Liver (tissue), 3 donors: ENCODE measurements around the gene FGF16.

ENCODE experiments used
- RAD21 ChIP-seq, 2 donors: IDR thresholded peaks; 2 replicates each; pipeline ENCODE4 v1.6.1; 2016; ENCODE audit warnings: antibody characterized with exemption in 2 of 2, mild to moderate bottlenecking in 2 of 2
- TF ChIP-seq, protein P1 (sequence below): fragments of 150-350 bp; IDR thresholded peaks from 2 replicates; pipeline ENCODE4 v1.5.1; 2017; ENCODE audit warnings: improper control_type of control experiment, low read depth, low read length; ENCODE audit not compliant: missing input control
- TF ChIP-seq, protein P2 (sequence below): IDR thresholded peaks from 2 replicates; pipeline ENCODE4 v1.6.1; 2016; ENCODE audit warnings: antibody characterized with exemption
- TF ChIP-seq, protein P3 (sequence below): IDR thresholded peaks from 2 replicates; pipeline ENCODE4 v1.6.1; 2016; ENCODE audit warnings: antibody characterized with exemption
- donor health status: healthy.
- donor health status: healthy.

DNA sequence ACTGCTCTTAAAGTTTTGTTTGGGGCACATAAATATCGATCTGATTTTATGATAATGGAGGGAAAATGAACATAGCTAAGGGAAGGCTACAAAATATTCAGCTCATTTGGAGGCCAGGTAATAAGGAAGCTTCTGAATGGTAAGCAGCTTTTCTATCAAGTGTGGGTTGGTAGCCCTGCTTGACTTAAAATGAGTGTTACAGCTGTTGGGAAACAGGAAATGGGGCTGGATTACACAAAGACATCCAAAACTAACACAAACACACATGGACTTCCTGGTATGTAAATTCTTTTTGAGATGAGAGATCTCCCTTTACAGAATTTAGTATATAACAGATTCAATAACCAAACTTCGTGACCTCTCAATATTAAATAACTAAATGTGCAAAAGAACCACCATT lies 58.0 kb downstream of the FGF16 start:
- TF ChIP-seq, protein P1, sequence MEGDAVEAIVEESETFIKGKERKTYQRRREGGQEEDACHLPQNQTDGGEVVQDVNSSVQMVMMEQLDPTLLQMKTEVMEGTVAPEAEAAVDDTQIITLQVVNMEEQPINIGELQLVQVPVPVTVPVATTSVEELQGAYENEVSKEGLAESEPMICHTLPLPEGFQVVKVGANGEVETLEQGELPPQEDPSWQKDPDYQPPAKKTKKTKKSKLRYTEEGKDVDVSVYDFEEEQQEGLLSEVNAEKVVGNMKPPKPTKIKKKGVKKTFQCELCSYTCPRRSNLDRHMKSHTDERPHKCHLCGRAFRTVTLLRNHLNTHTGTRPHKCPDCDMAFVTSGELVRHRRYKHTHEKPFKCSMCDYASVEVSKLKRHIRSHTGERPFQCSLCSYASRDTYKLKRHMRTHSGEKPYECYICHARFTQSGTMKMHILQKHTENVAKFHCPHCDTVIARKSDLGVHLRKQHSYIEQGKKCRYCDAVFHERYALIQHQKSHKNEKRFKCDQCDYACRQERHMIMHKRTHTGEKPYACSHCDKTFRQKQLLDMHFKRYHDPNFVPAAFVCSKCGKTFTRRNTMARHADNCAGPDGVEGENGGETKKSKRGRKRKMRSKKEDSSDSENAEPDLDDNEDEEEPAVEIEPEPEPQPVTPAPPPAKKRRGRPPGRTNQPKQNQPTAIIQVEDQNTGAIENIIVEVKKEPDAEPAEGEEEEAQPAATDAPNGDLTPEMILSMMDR: no peak
- TF ChIP-seq, protein P2, sequence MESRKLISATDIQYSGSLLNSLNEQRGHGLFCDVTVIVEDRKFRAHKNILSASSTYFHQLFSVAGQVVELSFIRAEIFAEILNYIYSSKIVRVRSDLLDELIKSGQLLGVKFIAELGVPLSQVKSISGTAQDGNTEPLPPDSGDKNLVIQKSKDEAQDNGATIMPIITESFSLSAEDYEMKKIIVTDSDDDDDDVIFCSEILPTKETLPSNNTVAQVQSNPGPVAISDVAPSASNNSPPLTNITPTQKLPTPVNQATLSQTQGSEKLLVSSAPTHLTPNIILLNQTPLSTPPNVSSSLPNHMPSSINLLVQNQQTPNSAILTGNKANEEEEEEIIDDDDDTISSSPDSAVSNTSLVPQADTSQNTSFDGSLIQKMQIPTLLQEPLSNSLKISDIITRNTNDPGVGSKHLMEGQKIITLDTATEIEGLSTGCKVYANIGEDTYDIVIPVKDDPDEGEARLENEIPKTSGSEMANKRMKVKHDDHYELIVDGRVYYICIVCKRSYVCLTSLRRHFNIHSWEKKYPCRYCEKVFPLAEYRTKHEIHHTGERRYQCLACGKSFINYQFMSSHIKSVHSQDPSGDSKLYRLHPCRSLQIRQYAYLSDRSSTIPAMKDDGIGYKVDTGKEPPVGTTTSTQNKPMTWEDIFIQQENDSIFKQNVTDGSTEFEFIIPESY: no peak
- TF ChIP-seq, protein P3, sequence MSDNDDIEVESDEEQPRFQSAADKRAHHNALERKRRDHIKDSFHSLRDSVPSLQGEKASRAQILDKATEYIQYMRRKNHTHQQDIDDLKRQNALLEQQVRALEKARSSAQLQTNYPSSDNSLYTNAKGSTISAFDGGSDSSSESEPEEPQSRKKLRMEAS: no peak
- TF ChIP-seq RAD21 (IDR thresholded peaks at IDR 0.05): no peak
